K562 (cell line): ENCODE data around the gene KCNAB1. TPM values are rescaled to one million over a fixed set of nuclear protein-coding genes. Genes with fewer than 3 reads are reported as not detected.

Source experiments
- ATAC-seq: fragments of 200-7000 bp; cut with Tn5 transposase; 3 replicates; pipeline ENCODE4 v1.9.1; 2020; ENCODE audit warnings: moderate library complexity
- BruUV-seq: library from RNA; stranded (reverse); fragments of 400-500 nt; replicated peaks from 2 replicates; lab custom pipeline; 2021; lab: Mats Ljungman, UMichigan
- CTCF ChIA-PET: fragments of 300-600 bp; formaldehyde crosslinking; extraction: SDS; loops from one replicate; lab custom pipeline; 2021; ENCODE audit warnings: low intra/inter-chr PET ratio; lab: Yijun Ruan, JAX
- POLR2A ChIA-PET: fragments of 300-600, 350-650 bp; sonication (Branson Sonifier 250); formaldehyde crosslinking; extraction: SDS; loops from one replicate; lab custom pipeline; 2021; ENCODE audit warnings: antibody characterized with exemption, inconsistent platforms; lab: Yijun Ruan, JAX
- DNase-seq, 4 experiments: peaks; one replicate each; pipeline versions ENCODE4 v3.0.0 to v3.0.0-alpha.2; 2011 to 2018; ENCODE audit warnings: low spot score in 3 of 4, mixed read lengths in 3 of 4; ENCODE audit errors: extremely low read depth in 1 of 4
- FAIRE-seq: peaks from 2 replicates; lab custom pipeline; 2011; peaks lifted over from hg19 to GRCh38; lab: Jason Lieb, UNC
- H2AFZ ChIP-seq: 2 replicates; pipeline ENCODE4 v1.6.0; 2011; ENCODE audit warnings: low read depth, low read length, control low read depth, inconsistent platforms
- H3K27ac ChIP-seq: fragments of 200-600 bp; 3 replicates; pipeline ENCODE4 v1.8.0; 2011; ENCODE audit warnings: low read depth, mild to moderate bottlenecking, control low read depth, inconsistent platforms, low read length, moderate library complexity, mixed read lengths; ENCODE audit errors: extremely low read depth
- H3K27me3 ChIP-seq, 2 experiments: fragments of 300-600 bp in 1 of 2; 2 replicates in 1 of 2; 3 replicates in 1 of 2; pipeline versions ENCODE4 v1.6.0 to v1.8.0; 2011; ENCODE audit warnings: inconsistent platforms in 2 of 2, low read length in 2 of 2, mild to moderate bottlenecking in 1 of 2, mixed read lengths in 1 of 2, moderate library complexity in 1 of 2; ENCODE audit not compliant: control insufficient read depth in 2 of 2, insufficient read depth in 2 of 2
- H3K36me3 ChIP-seq: fragments of 300-600 bp; 3 replicates; pipeline ENCODE4 v1.8.0; 2011; ENCODE audit warnings: mild to moderate bottlenecking, low read length, inconsistent platforms; ENCODE audit not compliant: control insufficient read depth, insufficient read depth
- H3K4me1 ChIP-seq, 2 experiments: fragments of 200-600 bp in 1 of 2; replicated peaks in 1 of 2; 2 replicates in 1 of 2; 3 replicates in 1 of 2; pipeline versions ENCODE4 v1.5.1 to v1.8.0; 2011; ENCODE audit warnings: inconsistent platforms in 2 of 2, low read length in 2 of 2, mild to moderate bottlenecking in 1 of 2, mixed read lengths in 1 of 2, moderate library complexity in 1 of 2; ENCODE audit not compliant: control insufficient read depth in 2 of 2, insufficient read depth in 2 of 2
- H3K4me2 ChIP-seq: 2 replicates; pipeline ENCODE4 v1.6.1; 2011; ENCODE audit warnings: low read length, control low read depth, inconsistent platforms, mixed read lengths; ENCODE audit not compliant: insufficient read depth
- H3K4me3 ChIP-seq: fragments of 200-600 bp; sonication (generic), shearing (Covaris generic); 2 replicates; pipeline ENCODE4 v1.5.1; 2016; ENCODE audit warnings: control low read depth, inconsistent platforms
- H3K79me2 ChIP-seq: fragments of 200-600 bp; 3 replicates; pipeline ENCODE4 v1.8.0; 2011; ENCODE audit warnings: low read length, inconsistent platforms; ENCODE audit not compliant: control insufficient read depth, insufficient read depth
- H3K9ac ChIP-seq, 2 experiments: 2 replicates each; pipeline versions ENCODE4 v1.6.0 to v1.6.1; 2011; ENCODE audit warnings: low read depth in 2 of 2, low read length in 2 of 2, control low read depth in 1 of 2, inconsistent platforms in 1 of 2, mild to moderate bottlenecking in 1 of 2, mixed read lengths in 1 of 2; ENCODE audit not compliant: insufficient read depth in 1 of 2
- H3K9me1 ChIP-seq: one replicate; pipeline ENCODE4 v1.6.0; 2011; ENCODE audit warnings: inconsistent platforms, mild to moderate bottlenecking, low read length, moderate library complexity; ENCODE audit not compliant: control insufficient read depth, insufficient read depth
- H3K9me3 ChIP-seq: replicated peaks from 2 replicates; pipeline ENCODE4 v1.5.1; 2011; ENCODE audit warnings: low read depth, low read length, inconsistent platforms; ENCODE audit not compliant: control insufficient read depth, insufficient read depth
- H4K20me1 ChIP-seq: replicated peaks from 2 replicates; pipeline ENCODE4 v1.6.1; 2011; ENCODE audit warnings: low read length, inconsistent platforms, mixed read lengths; ENCODE audit not compliant: control insufficient read depth, insufficient read depth
- BHLHE40 ChIP-seq: IDR thresholded peaks from 2 replicates; pipeline ENCODE4 v1.6.1; 2011; ENCODE audit warnings: low read length, improper control_type of control experiment
- CBFA2T3 ChIP-seq: fragments of 450-650 bp; IDR thresholded peaks from 2 replicates; pipeline ENCODE4 v1.6.1; 2017
- EP300 ChIP-seq: IDR thresholded peaks from 2 replicates; pipeline ENCODE4 v1.6.1; 2012; ENCODE audit warnings: low read length, improper control_type of control experiment
- FOXM1 ChIP-seq, 2 experiments: fragments of 450-650 bp in 1 of 2; sonication (generic) in 1 of 2; formaldehyde crosslinking in 1 of 2; IDR thresholded peaks; 2 replicates each; pipeline versions ENCODE4 v1.6.1 to v1.9.0; 2017 to 2022; ENCODE audit warnings: low read depth in 2 of 2, mild to moderate bottlenecking in 2 of 2, missing genetic modification reagents in 1 of 2, moderate library complexity in 1 of 2
- MEF2A ChIP-seq: IDR thresholded peaks from 2 replicates; pipeline ENCODE4 v1.6.1; 2011; ENCODE audit warnings: low read depth, mild to moderate bottlenecking, low read length, moderate library complexity; ENCODE audit not compliant: control insufficient read depth
- MTA1 ChIP-seq: fragments of 450-650 bp; IDR thresholded peaks from 2 replicates; pipeline ENCODE4 v1.6.1; 2017; ENCODE audit warnings: borderline replicate concordance
- POLR3G ChIP-seq: IDR thresholded peaks from 2 replicates; pipeline ENCODE4 v1.6.1; 2011; ENCODE audit not compliant: insufficient read length, insufficient replicate concordance; ENCODE audit errors: extremely low read depth
- RNF2 ChIP-seq: sonication (generic); IDR thresholded peaks from 2 replicates; pipeline ENCODE4 v1.6.1; 2016
- SIN3A ChIP-seq, 2 experiments: fragments of 150-350 bp in 1 of 2; IDR thresholded peaks; 2 replicates each; pipeline ENCODE4 v1.6.1; 2011 to 2016; ENCODE audit warnings: borderline replicate concordance in 2 of 2, low read depth in 2 of 2, low read length in 2 of 2, mild to moderate bottlenecking in 2 of 2, moderate library complexity in 2 of 2; ENCODE audit not compliant: control insufficient read depth in 1 of 2
- TEAD4 ChIP-seq, 2 experiments: sonication (generic) in 1 of 2; formaldehyde crosslinking in 1 of 2; IDR thresholded peaks; 2 replicates each; pipeline versions ENCODE4 v1.6.1 to v1.8.0; 2012 to 2022; ENCODE audit warnings: borderline replicate concordance in 1 of 2, inconsistent platforms in 1 of 2, low read length in 1 of 2, mild to moderate bottlenecking in 1 of 2, missing genetic modification reagents in 1 of 2
- ZNF140 ChIP-seq: fragments of 250-450 bp; sonication (Bioruptor Pico); IDR thresholded peaks from 2 replicates; pipeline ENCODE4 v1.8.0; 2021; ENCODE audit warnings: moderate library complexity, mild to moderate bottlenecking, inconsistent platforms
- ZNF583 ChIP-seq: fragments of 250-450 bp; sonication (Bioruptor Pico); IDR thresholded peaks from 2 replicates; pipeline ENCODE4 v1.4.0; 2020
- ZNF830 ChIP-seq: fragments of 250-450 bp; sonication (Bioruptor Pico); IDR thresholded peaks from 2 replicates; pipeline ENCODE4 v1.5.0; 2021; ENCODE audit warnings: mild to moderate bottlenecking
- WGBS: fragments of 100-300 bp; shearing (Covaris generic); methylation state at CpG from one replicate; pipeline ENCODE4 v1.1.6; 2016; ENCODE audit warnings: low coverage, mixed read lengths; ENCODE audit not compliant: insufficient coverage; ENCODE audit errors: missing lambda C conversion rate; 5-methylcytosine and 5-hydroxymethylcytosine counted together
- in situ Hi-C: fragments of 300-500 bp; cut with MboI; formaldehyde crosslinking; loops from 4 replicates; pipeline ENCODE4 v1.15.0; 2018; ENCODE audit warnings: inconsistent platforms, mixed read lengths
- intact Hi-C: fragments of 100-400 bp; cut with micrococcal nuclease; formaldehyde crosslinking; loops from 2 replicates; pipeline ENCODE4 v1.14.2; 2022
- polyA plus RNA-seq, 8 experiments: library from polyadenylated mRNA; depleted of rRNA in 4 of 8; stranded (reverse) in 5 of 8; unstranded in 3 of 8; fragments of >200 nt; fragmentation: Nextera tagmentation in 2 of 8; fragmentation: Illumina TruSeq in 1 of 8; extraction: Ambion mirVana in 2 of 8; extraction: Trizol in 1 of 8; gene quantifications; 2 replicates each; pipeline versions ENCODE4 v1.2.1 to v1.2.3, GENCODE V29; 2011 to 2014; ENCODE audit warnings: inconsistent platforms in 1 of 8, missing spikeins in 1 of 8
- total RNA-seq, 7 experiments: library from RNA; depleted of rRNA in 6 of 7; stranded (reverse); fragments of >200 nt in 6 of 7; fragmentation: Illumina TruSeq in 2 of 7; extraction: Trizol in 2 of 7; gene quantifications; 2 replicates each; pipeline versions ENCODE4 v1.2.1 to v1.2.3, GENCODE V29; 2011 to 2021; ENCODE audit warnings: low replicate concordance in 1 of 7
- TF ChIP-seq, protein P1 (sequence below): sonication (generic); formaldehyde crosslinking; IDR thresholded peaks from 2 replicates; pipeline ENCODE4 v1.5.0; 2020; ENCODE audit warnings: missing genetic modification reagents
- TF ChIP-seq, protein P2 (sequence below): fragments of 200-800 bp; sonication (Bioruptor generic); IDR thresholded peaks from 2 replicates; pipeline ENCODE4 v1.6.1; 2017; ENCODE audit warnings: missing genetic modification characterization, missing compliant biosample characterization
- TF ChIP-seq, protein P3 (sequence below), 2 experiments: fragments of 150-350 bp in 1 of 2; IDR thresholded peaks; 2 replicates each; pipeline ENCODE4 v1.6.1; 2012 to 2016; ENCODE audit warnings: low read depth in 2 of 2, low read length in 2 of 2, mild to moderate bottlenecking in 1 of 2, moderate library complexity in 1 of 2

KCNAB1 gene
- total and polyA plus RNA-seq, 9 of the 15 experiments (the other 6 are each of a cell fraction or from before 2014, with no cell fraction given), result 0.14 to 1.2 (median 0.51) TPM

DNA sequence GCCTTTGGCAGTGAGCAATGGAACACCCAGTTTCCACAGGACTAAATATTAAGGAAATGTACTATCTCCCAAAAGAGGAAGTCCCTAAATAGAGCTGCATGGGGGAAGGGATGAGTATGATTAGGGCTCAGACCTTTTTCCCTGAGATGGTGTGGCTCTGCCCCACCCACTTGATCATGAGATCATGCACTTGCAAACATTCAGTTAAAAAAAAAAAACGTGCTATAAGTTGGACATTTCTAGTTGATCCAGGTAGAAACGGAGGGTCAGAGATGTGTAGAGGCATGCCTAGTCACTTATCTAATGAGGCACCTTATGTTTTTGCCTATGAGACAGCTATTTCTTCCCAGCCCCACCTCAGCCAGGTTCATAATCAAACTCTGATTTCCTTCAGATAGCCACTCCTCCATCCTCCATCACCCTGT, 459.1 kb downstream of the KCNAB1 start:
- peak overlapping the region; percentile 80 for H2AFZ ChIP-seq
- peak overlapping the region; percentile 74 for H3K27ac ChIP-seq
- H3K9ac ChIP-seq, result peak overlapping the region in 1 of 2 experiments; percentile 66; a peak in 2 of 4 replicates
- ChIA-PET CTCF (interaction anchor here (0.6 to 0.7 kb wide), 2 partner anchors 10 to 558 kb away, joined by 4 read pairs; no protein-coding TSS in a partner anchor), POLR2A (interaction anchor here (0.5 to 1.4 kb wide), 7 partner anchors 10 to 42 kb away, joined by 3 to 12 read pairs (median 3); partner anchors contain the start of gene SSR3)
- H3K36me3 ChIP-seq, result no peaks in the 10 kb centered on the region; the same call in 2 of the 3 replicates
- in situ Hi-C loops, result no loop called here
- DNase-seq (peak; percentile 24 to 86 (median 52)), ATAC-seq (peak; percentile 87), FAIRE-seq (peak; percentile 70)
- intact Hi-C loops, result loop anchor here (1.0 to 2.0 kb wide), 2 partner anchors 25 to 26 kb away; partner anchors contain the start of gene SSR3
- 0% methylated on average over 2 of the region's 2 CpGs for WGBS
- no peak overlapping the region; the same call in 1 of the 2 replicates for H3K4me3 ChIP-seq
- no peaks in the 10 kb centered on the region for H3K27me3 ChIP-seq
- H3K9me3 ChIP-seq, result no peaks in the 10 kb centered on the region
- no TSS peak for BruUV-seq
- H3K4me2 ChIP-seq, result peak overlapping the region; percentile 52
- no peaks in the 10 kb centered on the region for H3K79me2 ChIP-seq
- peaks cover 3 to 38% of the 10 kb centered on the region in 2 experiments; a peak in 4 of 5 replicates for H3K4me1 ChIP-seq
- no peaks in the 10 kb centered on the region for H4K20me1 ChIP-seq
- no peaks in the 10 kb centered on the region for H3K9me1 ChIP-seq
- no peak for TF ChIP-seq POLR3G
- TF ChIP-seq, protein P1, sequence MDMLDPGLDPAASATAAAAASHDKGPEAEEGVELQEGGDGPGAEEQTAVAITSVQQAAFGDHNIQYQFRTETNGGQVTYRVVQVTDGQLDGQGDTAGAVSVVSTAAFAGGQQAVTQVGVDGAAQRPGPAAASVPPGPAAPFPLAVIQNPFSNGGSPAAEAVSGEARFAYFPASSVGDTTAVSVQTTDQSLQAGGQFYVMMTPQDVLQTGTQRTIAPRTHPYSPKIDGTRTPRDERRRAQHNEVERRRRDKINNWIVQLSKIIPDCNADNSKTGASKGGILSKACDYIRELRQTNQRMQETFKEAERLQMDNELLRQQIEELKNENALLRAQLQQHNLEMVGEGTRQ (CRISPR knock-in tag), result no peak
- TF ChIP-seq FOXM1 (IDR thresholded peaks at IDR 0.05; ENCODE audit: low read depth), result 0 out of 2 replicates have a peak, but pooled peaks have one; percentile 21
- no peak for TF ChIP-seq FOXM1 (CRISPR knock-in tag; IDR thresholded peaks at IDR 0.05; ENCODE audit: low read depth)
- TF ChIP-seq, protein P2, sequence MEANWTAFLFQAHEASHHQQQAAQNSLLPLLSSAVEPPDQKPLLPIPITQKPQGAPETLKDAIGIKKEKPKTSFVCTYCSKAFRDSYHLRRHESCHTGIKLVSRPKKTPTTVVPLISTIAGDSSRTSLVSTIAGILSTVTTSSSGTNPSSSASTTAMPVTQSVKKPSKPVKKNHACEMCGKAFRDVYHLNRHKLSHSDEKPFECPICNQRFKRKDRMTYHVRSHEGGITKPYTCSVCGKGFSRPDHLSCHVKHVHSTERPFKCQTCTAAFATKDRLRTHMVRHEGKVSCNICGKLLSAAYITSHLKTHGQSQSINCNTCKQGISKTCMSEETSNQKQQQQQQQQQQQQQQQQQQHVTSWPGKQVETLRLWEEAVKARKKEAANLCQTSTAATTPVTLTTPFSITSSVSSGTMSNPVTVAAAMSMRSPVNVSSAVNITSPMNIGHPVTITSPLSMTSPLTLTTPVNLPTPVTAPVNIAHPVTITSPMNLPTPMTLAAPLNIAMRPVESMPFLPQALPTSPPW (CRISPR knock-in tag), result peak; percentile 54; the same call in 1 of the 2 replicates
- no peak for TF ChIP-seq ZNF140 (CRISPR knock-in tag)
- TF ChIP-seq TEAD4 (IDR thresholded peaks at IDR 0.05; ENCODE audit: low read length), result peak; percentile 45; the same call in 1 of the 2 replicates
- TF ChIP-seq TEAD4 (CRISPR knock-in tag; IDR thresholded peaks at IDR 0.05; ENCODE audit: borderline replicate concordance), result no peak
- TF ChIP-seq ZNF830, result no peak
- TF ChIP-seq RNF2, result peak; percentile 42; the same call in 1 of the 2 replicates
- TF ChIP-seq MTA1, result peak; percentile 58; the same call in 1 of the 2 replicates
- peak; percentile 55; the same call in 1 of the 2 replicates for TF ChIP-seq BHLHE40
- no peak for TF ChIP-seq ZNF583
- TF ChIP-seq CBFA2T3, result peak; percentile 77
- no peak for TF ChIP-seq SIN3A (IDR thresholded peaks at IDR 0.05; ENCODE audit: borderline replicate concordance in 2 of 2, control insufficient read depth in 1 of 2, low read depth in 2 of 2, low read length in 2 of 2)
- TF ChIP-seq, protein P3, sequence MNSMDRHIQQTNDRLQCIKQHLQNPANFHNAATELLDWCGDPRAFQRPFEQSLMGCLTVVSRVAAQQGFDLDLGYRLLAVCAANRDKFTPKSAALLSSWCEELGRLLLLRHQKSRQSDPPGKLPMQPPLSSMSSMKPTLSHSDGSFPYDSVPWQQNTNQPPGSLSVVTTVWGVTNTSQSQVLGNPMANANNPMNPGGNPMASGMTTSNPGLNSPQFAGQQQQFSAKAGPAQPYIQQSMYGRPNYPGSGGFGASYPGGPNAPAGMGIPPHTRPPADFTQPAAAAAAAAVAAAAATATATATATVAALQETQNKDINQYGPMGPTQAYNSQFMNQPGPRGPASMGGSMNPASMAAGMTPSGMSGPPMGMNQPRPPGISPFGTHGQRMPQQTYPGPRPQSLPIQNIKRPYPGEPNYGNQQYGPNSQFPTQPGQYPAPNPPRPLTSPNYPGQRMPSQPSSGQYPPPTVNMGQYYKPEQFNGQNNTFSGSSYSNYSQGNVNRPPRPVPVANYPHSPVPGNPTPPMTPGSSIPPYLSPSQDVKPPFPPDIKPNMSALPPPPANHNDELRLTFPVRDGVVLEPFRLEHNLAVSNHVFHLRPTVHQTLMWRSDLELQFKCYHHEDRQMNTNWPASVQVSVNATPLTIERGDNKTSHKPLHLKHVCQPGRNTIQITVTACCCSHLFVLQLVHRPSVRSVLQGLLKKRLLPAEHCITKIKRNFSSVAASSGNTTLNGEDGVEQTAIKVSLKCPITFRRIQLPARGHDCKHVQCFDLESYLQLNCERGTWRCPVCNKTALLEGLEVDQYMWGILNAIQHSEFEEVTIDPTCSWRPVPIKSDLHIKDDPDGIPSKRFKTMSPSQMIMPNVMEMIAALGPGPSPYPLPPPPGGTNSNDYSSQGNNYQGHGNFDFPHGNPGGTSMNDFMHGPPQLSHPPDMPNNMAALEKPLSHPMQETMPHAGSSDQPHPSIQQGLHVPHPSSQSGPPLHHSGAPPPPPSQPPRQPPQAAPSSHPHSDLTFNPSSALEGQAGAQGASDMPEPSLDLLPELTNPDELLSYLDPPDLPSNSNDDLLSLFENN (IDR thresholded peaks at IDR 0.05; ENCODE audit: low read depth in 2 of 2, low read length in 2 of 2), result peak in 1 of 2 experiments; percentile 50; a peak in 1 of 4 replicates
- peak; percentile 94 for TF ChIP-seq MEF2A
- TF ChIP-seq EP300, result peak; percentile 79
